Endothelial cell of umbilical vein (primary cell): ENCODE measurements around the gene AATF. TPM values are rescaled to one million over a fixed set of nuclear protein-coding genes. Genes with fewer than 3 reads are reported as not detected.
A peak's percentile ranks its signal among the peaks of the same experiment; 100 is the strongest.

Source experiments
- BruUV-seq: library from RNA; stranded (reverse); fragments of 400-500 nt; replicated peaks from 2 replicates; lab custom pipeline; 2021; lab: Mats Ljungman, UMichigan
- CTCF ChIA-PET: fragments of 300-600, 350-600 bp; sonication (Branson Sonifier 250); formaldehyde crosslinking; loops from one replicate; lab custom pipeline; 2021; ENCODE audit warnings: antibody characterized with exemption, inconsistent platforms; lab: Charles Lee
- POLR2A ChIA-PET: fragments of 300-600, 350-600 bp; sonication (Branson Sonifier 250); formaldehyde crosslinking; loops from one replicate; lab custom pipeline; 2021; ENCODE audit warnings: antibody characterized with exemption, inconsistent platforms; lab: Charles Lee
- DNase-seq: peaks from one replicate; pipeline ENCODE4 v3.0.0-alpha.2; 2011; ENCODE audit warnings: low read depth, low spot score
- FAIRE-seq: peaks from 2 replicates; lab custom pipeline; 2011; peaks lifted over from hg19 to GRCh38; lab: Jason Lieb, UNC
- H2AFZ ChIP-seq: 2 replicates; pipeline ENCODE4 v1.6.0; 2012; ENCODE audit warnings: low read depth, low read length, control low read depth, inconsistent platforms
- H3K27ac ChIP-seq: 2 replicates; pipeline ENCODE4 v1.5.1; 2011; ENCODE audit warnings: low read depth, mild to moderate bottlenecking, control low read depth, low read length, moderate library complexity; ENCODE audit not compliant: insufficient read depth
- H3K27me3 ChIP-seq, 2 experiments: 2 replicates each; pipeline versions ENCODE4 v1.6.0 to v1.6.1; 2011; ENCODE audit warnings: low read length in 2 of 2, mixed read lengths in 1 of 2; ENCODE audit not compliant: control insufficient read depth in 2 of 2, insufficient read depth in 2 of 2
- H3K36me3 ChIP-seq, 2 experiments: 2 replicates in 1 of 2; 3 replicates in 1 of 2; pipeline ENCODE4 v1.5.1; 2011; ENCODE audit warnings: low read length in 2 of 2, mild to moderate bottlenecking in 1 of 2, moderate library complexity in 1 of 2; ENCODE audit not compliant: control insufficient read depth in 2 of 2, insufficient read depth in 2 of 2; ENCODE audit errors: extremely low read depth in 1 of 2
- H3K4me1 ChIP-seq: 3 replicates; pipeline ENCODE4 v1.5.1; 2011; ENCODE audit warnings: mild to moderate bottlenecking, low read length; ENCODE audit not compliant: control insufficient read depth, insufficient read depth; ENCODE audit errors: extremely low read depth
- H3K4me2 ChIP-seq: 2 replicates; pipeline ENCODE4 v1.6.1; 2011; ENCODE audit warnings: low read length, control low read depth, mixed read lengths; ENCODE audit not compliant: insufficient read depth
- H3K4me3 ChIP-seq, 3 experiments: fragments of 200-600 bp in 1 of 3; sonication (generic), shearing (Covaris generic) in 1 of 3; replicated peaks in 1 of 3; 2 replicates each; pipeline ENCODE4 v1.5.1; 2011 to 2016; ENCODE audit warnings: control low read depth in 3 of 3, low read length in 3 of 3, mild to moderate bottlenecking in 2 of 3, inconsistent platforms in 1 of 3, low read depth in 1 of 3, moderate library complexity in 1 of 3; ENCODE audit not compliant: insufficient read depth in 1 of 3
- H3K79me2 ChIP-seq: 2 replicates; pipeline ENCODE4 v1.6.0; 2012; ENCODE audit warnings: low read length, inconsistent platforms; ENCODE audit not compliant: control insufficient read depth, insufficient read depth
- H3K9ac ChIP-seq: replicated peaks from 2 replicates; pipeline ENCODE3; 2011; ENCODE audit warnings: low read length, control low read depth; ENCODE audit not compliant: insufficient read depth; ENCODE audit errors: extremely low read depth
- H3K9me1 ChIP-seq: replicated peaks from 3 replicates; pipeline ENCODE4 v1.6.0; 2011; ENCODE audit warnings: mild to moderate bottlenecking, low read length; ENCODE audit not compliant: control insufficient read depth, insufficient read depth; ENCODE audit errors: extremely low read depth
- H3K9me3 ChIP-seq: replicated peaks from 2 replicates; pipeline ENCODE4 v1.5.1; 2012; ENCODE audit warnings: low read length, inconsistent platforms; ENCODE audit not compliant: control insufficient read depth, insufficient read depth
- H4K20me1 ChIP-seq: replicated peaks from 2 replicates; pipeline ENCODE3; 2011; ENCODE audit warnings: mild to moderate bottlenecking, low read length; ENCODE audit not compliant: control insufficient read depth, insufficient read depth; ENCODE audit errors: extremely low read depth
- CTCF ChIP-seq, 2 donors: IDR thresholded peaks; 1 replicate in 1 of 2; 2 replicates in 1 of 2; pipeline ENCODE4 v1.5.1; 2011; ENCODE audit warnings: low read length in 2 of 2, mild to moderate bottlenecking in 2 of 2, moderate library complexity in 2 of 2, control low read depth in 1 of 2, inconsistent platforms in 1 of 2, low read depth in 1 of 2; ENCODE audit not compliant: insufficient read depth in 1 of 2; ENCODE audit errors: extremely low read depth in 1 of 2
- EZH2 ChIP-seq: IDR thresholded peaks from 2 replicates; pipeline ENCODE4 v1.6.1; 2012; ENCODE audit warnings: borderline replicate concordance, low read depth, mild to moderate bottlenecking, moderate library complexity, low read length, inconsistent platforms; ENCODE audit not compliant: severe bottlenecking
- FOS ChIP-seq: IDR thresholded peaks from 2 replicates; pipeline ENCODE4 v1.6.1; 2011; ENCODE audit warnings: mild to moderate bottlenecking, low read length, moderate library complexity, borderline replicate concordance; ENCODE audit not compliant: insufficient read depth
- GATA2 ChIP-seq: IDR thresholded peaks from 2 replicates; pipeline ENCODE4 v1.7.0; 2011; ENCODE audit warnings: low read depth, mild to moderate bottlenecking, moderate library complexity, mixed read lengths, low read length; ENCODE audit not compliant: insufficient read length, insufficient read depth
- JUN ChIP-seq: IDR thresholded peaks from 2 replicates; pipeline ENCODE4 v1.6.1; 2011; ENCODE audit warnings: borderline replicate concordance, low read depth; ENCODE audit not compliant: insufficient read length, insufficient read depth
- MAX ChIP-seq: IDR thresholded peaks from 2 replicates; pipeline ENCODE4 v1.6.1; 2011; ENCODE audit not compliant: insufficient read depth, insufficient read length
- MYC ChIP-seq: IDR thresholded peaks from one replicate; pipeline ENCODE4 v1.6.1; 2011; ENCODE audit warnings: mild to moderate bottlenecking, low read depth, low read length
- POLR2A ChIP-seq: IDR thresholded peaks from 2 replicates; pipeline ENCODE4 v1.6.1; 2012; ENCODE audit warnings: low read depth, mild to moderate bottlenecking, control low read depth, low read length
- POLR2AphosphoS5 ChIP-seq: IDR thresholded peaks from 2 replicates; pipeline ENCODE4 v1.6.1; 2012; ENCODE audit warnings: low read depth, mild to moderate bottlenecking, control low read depth, low read length, moderate library complexity; ENCODE audit not compliant: insufficient read depth
- dilution Hi-C: fragments of 300-500 bp; cut with MboI; formaldehyde crosslinking; loops from one replicate; pipeline ENCODE4 v1.15.0; 2019; ENCODE audit warnings: low sequenced_read_pairs; ENCODE audit not compliant: extremely low pct_ligation_motif_present
- intact Hi-C: fragments of 100-400 bp; cut with micrococcal nuclease; formaldehyde crosslinking; loops from one replicate; pipeline ENCODE4 v1.10.0; 2022
- polyA plus RNA-seq, 4 experiments: library from polyadenylated mRNA; depleted of rRNA in 3 of 4; stranded (reverse) in 3 of 4; unstranded in 1 of 4; fragments of >200 nt; gene quantifications; 2 replicates each; pipeline versions ENCODE4 v1.2.1 to v1.2.3, GENCODE V29; 2011 to 2012; ENCODE audit warnings: missing spikeins in 1 of 4
- total RNA-seq: library from RNA; stranded (reverse); gene quantifications from 2 replicates; pipeline ENCODE4 v1.2.3, GENCODE V29; 2021

The AATF gene
- total and polyA plus RNA-seq, 2 donors (not counting 3 experiments of a cell fraction or from before 2014, with no cell fraction given), result 15.7 to 47.2 TPM

DNA sequence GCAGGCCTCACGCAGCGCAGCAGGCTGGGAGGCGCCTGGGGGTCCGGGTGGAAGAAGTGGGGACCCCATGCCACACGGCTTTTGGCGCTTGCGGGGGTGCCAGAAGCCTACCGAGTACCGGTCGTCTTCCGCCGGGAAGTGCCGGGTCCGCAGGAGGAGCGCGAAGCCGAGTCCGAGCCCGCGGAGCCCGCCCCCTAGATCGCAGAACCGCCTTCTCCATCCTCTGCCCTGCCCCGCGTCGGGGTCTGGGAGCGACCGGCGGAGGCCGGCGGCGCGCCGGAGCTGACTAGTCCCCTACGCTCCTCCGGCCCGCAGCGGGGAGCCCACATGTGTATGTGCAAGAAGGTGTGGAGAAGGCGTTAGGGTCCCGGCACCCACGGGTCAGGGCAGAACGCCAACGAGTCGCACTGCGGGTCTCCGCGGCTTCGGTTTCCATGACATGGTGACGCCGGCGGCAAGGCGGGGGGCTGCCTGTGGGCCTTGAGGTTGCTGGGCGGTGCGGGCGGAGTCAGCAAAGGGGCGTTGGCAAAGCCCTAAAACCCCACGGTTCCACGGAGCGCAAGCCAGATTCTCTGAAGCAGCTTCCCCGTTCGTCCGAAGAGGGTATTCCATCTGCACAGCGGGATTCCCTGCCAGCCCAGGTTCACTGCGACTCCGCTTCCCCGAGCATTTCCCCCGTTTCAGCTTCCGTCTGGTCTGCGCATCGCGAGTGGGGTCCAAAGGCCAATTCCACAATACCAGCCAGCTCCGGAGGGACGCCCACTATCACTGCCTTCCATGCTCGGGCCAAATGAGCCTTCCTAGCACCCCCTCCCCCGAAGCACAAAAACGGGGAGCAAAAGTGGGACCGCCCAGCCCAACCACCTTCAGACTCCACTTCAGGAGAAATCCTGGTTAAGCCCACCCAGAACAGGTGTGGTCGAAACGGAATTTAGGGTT, 13.8 kb upstream of the AATF start:
- CTCF ChIA-PET, result no interaction called here
- TF ChIP-seq MAX (no peak), EZH2 (peak; percentile 70)
- Histone ChIP-seq H3K4me3 (no peak overlapping the region), H4K20me1 (no peaks in the 10 kb centered on the region), H3K27me3 (peaks cover 94 to 99% of the 10 kb centered on the region in 2 experiments), H3K9me1 (no peaks in the 10 kb centered on the region), H3K9ac (no peak overlapping the region), H3K79me2 (no peaks in the 10 kb centered on the region), H3K4me2 (no peak overlapping the region), H3K27ac (no peak overlapping the region), H3K4me1 (peaks cover 5% of the 10 kb centered on the region), H2AFZ (no peak overlapping the region), H3K36me3 (no peaks in the 10 kb centered on the region), H3K9me3 (no peaks in the 10 kb centered on the region)
- POLR2A ChIA-PET, result no interaction called here
- dilution Hi-C loops (no loop called here), intact Hi-C loops (loop anchor here (5.0 kb wide), 2 partner anchors 83 to 112 kb away; no protein-coding TSS in a partner anchor)
- FAIRE-seq (no peak), DNase-seq (no peak)
- no TSS peak for BruUV-seq

- no peak overlapping the region for H3K27ac ChIP-seq
- H3K79me2 ChIP-seq, result no peaks in the 10 kb centered on the region
- DNase-seq, result no peak
- H3K36me3 ChIP-seq, result no peaks in the 10 kb centered on the region
- H3K9ac ChIP-seq, result no peak overlapping the region
- TF ChIP-seq MAX, result no peak
- no peak for TF ChIP-seq FOS
- no peak for TF ChIP-seq MYC
- no peak for TF ChIP-seq POLR2A
- TF ChIP-seq CTCF (IDR thresholded peaks at IDR 0.05; ENCODE audit: extremely low read depth in 1 of 2, insufficient read depth in 1 of 2, low read depth in 1 of 2, low read length in 2 of 2), result no peak
- TF ChIP-seq POLR2AphosphoS5, result no peak
- TF ChIP-seq JUN, result no peak
- TF ChIP-seq GATA2, result no peak
- no peak for TF ChIP-seq EZH2
- intact Hi-C loops (no loop called here), dilution Hi-C loops (no loop called here)
- BruUV-seq, result no TSS peak
- no peak for FAIRE-seq
- no peak overlapping the region for H3K4me3 ChIP-seq
- no peak overlapping the region for H2AFZ ChIP-seq
- H3K4me1 ChIP-seq, result peaks cover 5% of the 10 kb centered on the region
- CTCF ChIA-PET, result no interaction called here
- H3K4me2 ChIP-seq, result no peak overlapping the region
- peaks cover 93 to 99% of the 10 kb centered on the region in 2 experiments for H3K27me3 ChIP-seq
- H3K9me3 ChIP-seq, result no peaks in the 10 kb centered on the region
- H4K20me1 ChIP-seq, result no peaks in the 10 kb centered on the region
- no peaks in the 10 kb centered on the region for H3K9me1 ChIP-seq
- POLR2A ChIA-PET, result no interaction called here
Observed at GRCh38 chr17:36935671-36936454, 12.9 kb upstream of the AATF start.
